Prostate gland (tissue), 2 donors: ENCODE measurements around the gene SPINT4.

Experiments
- CTCF ChIP-seq, 4 experiments: fragments of 200-600 bp in 2 of 4; fragments of 450-650 bp in 2 of 4; sonication (generic) in 2 of 4; IDR thresholded peaks; 1 replicate in 3 of 4; 2 replicates in 1 of 4; pipeline ENCODE4 v1.5.1; 2016 to 2019; ENCODE audit warnings: antibody characterized with exemption in 4 of 4, mild to moderate bottlenecking in 2 of 4, moderate library complexity in 2 of 4
- POLR2A ChIP-seq: fragments of 450-650 bp; IDR thresholded peaks from one replicate; pipeline ENCODE4 v1.6.1; 2016; ENCODE audit warnings: antibody characterized with exemption, mild to moderate bottlenecking
- POLR2AphosphoS5 ChIP-seq: sonication (generic); formaldehyde crosslinking; IDR thresholded peaks from one replicate; pipeline ENCODE4 v1.6.1; 2017; ENCODE audit warnings: antibody characterized with exemption

GRCh38 chr20:45775411-45775810, 53.3 kb downstream of the SPINT4 start:
- TF ChIP-seq CTCF (IDR thresholded peaks at IDR 0.05) (no peak), POLR2A (no peak), POLR2AphosphoS5 (no peak)
